ENCODE results near the gene MYBBP1A. TPM values are rescaled to one million over a fixed set of nuclear protein-coding genes. Genes with fewer than 3 reads are reported as not detected.

The MYBBP1A gene
- total RNA-seq, 1 experiment from 2014 or later, result 123 TPM

DNA sequence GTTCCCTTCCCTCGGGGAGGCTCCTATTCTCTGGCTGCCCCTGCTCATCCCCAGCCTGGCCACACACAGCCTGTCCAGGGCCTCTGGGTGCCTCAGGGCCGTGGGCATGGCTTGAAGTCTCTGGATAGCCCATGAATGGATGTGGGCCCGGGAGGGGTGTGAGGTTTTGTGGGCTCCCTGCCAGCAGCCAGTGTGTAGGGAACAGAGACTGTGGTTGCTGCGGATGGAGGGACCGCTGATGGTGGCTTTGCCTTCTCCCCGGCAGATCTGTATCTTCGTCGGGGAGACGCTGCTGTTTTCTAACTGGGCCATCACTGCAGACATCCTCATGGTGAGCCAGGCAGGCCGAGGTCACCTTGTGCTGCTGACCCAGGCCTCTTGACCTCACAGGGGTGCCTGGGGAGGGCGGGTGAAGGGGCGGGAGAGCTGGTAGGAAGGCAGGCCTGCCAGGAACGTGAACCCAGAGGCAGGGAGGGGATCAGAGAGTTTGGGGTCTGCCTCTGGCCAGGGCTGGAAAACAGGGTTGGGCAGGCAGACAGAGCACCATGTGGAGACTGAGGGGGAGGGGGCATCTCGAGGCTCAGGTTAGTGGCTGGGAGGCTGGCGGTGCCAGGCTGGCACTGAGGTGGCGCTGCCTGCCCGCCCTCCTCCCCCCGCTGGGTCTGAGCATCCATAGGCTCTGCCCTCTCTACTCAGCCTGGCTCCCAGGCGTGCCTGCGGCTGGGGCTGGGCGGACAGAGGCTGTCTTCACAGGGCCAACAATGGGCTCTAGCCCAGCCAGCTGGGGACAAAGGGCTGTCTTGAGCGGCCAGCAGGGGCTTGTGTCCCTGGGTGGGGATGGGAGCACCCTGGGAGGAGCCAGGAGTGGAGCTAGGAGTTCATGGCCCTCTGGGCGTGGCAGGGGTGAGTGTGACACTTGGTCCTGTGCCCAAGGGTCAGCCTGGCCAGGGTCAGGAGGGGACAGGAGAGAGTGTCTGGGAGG is 21.4 kb downstream of the MYBBP1A start:
- intact Hi-C loops (cut with micrococcal nuclease), result no loop called here
- ChIA-PET CTCF (no interaction called here), POLR2A (interaction anchor here (0.6 kb wide), 1 partner anchor 348 kb away, joined by 3 read pairs; no protein-coding TSS in a partner anchor)
- Mint-ChIP-seq H3K27ac (ENCODE audit: low read depth, unreplicated experiment) (no peak overlapping the region), H3K4me3 (ENCODE audit: unreplicated experiment) (no peak overlapping the region), H3K4me1 (ENCODE audit: insufficient read depth, unreplicated experiment) (peaks cover 5% of the 10 kb centered on the region), H3K27me3 (ENCODE audit: insufficient read depth, unreplicated experiment) (peaks cover 28% of the 10 kb centered on the region), H3K9me3 (ENCODE audit: unreplicated experiment) (no peaks in the 10 kb centered on the region), H3K36me3 (ENCODE audit: insufficient read depth, unreplicated experiment) (peaks cover 42% of the 10 kb centered on the region)
- peak; percentile 27 for DNase-seq (ENCODE audit: unreplicated experiment)
- no TSS peak for BruUV-seq (replicated peaks)
- TF ChIP-seq, protein P1, sequence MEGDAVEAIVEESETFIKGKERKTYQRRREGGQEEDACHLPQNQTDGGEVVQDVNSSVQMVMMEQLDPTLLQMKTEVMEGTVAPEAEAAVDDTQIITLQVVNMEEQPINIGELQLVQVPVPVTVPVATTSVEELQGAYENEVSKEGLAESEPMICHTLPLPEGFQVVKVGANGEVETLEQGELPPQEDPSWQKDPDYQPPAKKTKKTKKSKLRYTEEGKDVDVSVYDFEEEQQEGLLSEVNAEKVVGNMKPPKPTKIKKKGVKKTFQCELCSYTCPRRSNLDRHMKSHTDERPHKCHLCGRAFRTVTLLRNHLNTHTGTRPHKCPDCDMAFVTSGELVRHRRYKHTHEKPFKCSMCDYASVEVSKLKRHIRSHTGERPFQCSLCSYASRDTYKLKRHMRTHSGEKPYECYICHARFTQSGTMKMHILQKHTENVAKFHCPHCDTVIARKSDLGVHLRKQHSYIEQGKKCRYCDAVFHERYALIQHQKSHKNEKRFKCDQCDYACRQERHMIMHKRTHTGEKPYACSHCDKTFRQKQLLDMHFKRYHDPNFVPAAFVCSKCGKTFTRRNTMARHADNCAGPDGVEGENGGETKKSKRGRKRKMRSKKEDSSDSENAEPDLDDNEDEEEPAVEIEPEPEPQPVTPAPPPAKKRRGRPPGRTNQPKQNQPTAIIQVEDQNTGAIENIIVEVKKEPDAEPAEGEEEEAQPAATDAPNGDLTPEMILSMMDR (IDR thresholded peaks at IDR 0.05; ENCODE audit: unreplicated experiment), result no peak

DNA sequence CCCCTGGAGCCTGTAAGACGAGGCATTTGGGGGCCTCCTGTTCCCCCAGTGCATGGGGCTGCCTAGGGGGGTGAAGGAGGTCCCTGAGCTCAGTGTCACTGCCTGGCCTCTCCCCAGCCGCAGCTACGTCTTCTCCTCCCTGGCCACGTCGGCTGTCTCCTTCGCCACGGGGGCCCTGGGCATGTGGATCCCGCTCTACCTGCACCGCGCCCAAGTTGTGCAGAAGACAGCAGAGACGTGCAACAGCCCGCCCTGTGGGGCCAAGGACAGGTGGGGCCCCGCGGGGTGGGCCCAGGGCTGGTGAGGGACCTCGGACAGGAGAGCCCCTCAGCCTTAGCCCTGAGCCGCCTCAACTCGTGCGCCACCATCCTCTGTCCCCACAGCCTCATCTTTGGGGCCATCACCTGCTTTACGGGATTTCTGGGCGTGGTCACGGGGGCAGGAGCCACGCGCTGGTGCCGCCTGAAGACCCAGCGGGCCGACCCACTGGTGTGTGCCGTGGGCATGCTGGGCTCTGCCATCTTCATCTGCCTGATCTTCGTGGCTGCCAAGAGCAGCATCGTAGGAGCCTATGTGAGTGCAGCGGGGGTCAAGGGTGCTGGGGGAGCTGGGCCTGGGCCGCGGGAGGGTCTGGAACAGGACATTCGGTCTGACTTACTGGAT is 22.2 kb downstream of the MYBBP1A start:
- Mint-ChIP-seq H3K36me3 (ENCODE audit: insufficient read depth, unreplicated experiment) (peaks cover 39% of the 10 kb centered on the region), H3K27ac (ENCODE audit: low read depth, unreplicated experiment) (no peak overlapping the region), H3K9me3 (ENCODE audit: unreplicated experiment) (no peaks in the 10 kb centered on the region), H3K4me1 (ENCODE audit: insufficient read depth, unreplicated experiment) (peaks cover 5% of the 10 kb centered on the region), H3K27me3 (ENCODE audit: insufficient read depth, unreplicated experiment) (peaks cover 28% of the 10 kb centered on the region), H3K4me3 (ENCODE audit: unreplicated experiment) (no peak overlapping the region)
- TF ChIP-seq, protein P1 (IDR thresholded peaks at IDR 0.05; ENCODE audit: unreplicated experiment), result no peak
- ChIA-PET CTCF (interaction anchor here (0.6 kb wide), 1 partner anchor 530 kb away, joined by 3 read pairs; no protein-coding TSS in a partner anchor), POLR2A (no interaction called here)
- no TSS peak for BruUV-seq (replicated peaks)
- intact Hi-C loops (cut with micrococcal nuclease), result no loop called here
- DNase-seq (ENCODE audit: unreplicated experiment), result no peak

DNA sequence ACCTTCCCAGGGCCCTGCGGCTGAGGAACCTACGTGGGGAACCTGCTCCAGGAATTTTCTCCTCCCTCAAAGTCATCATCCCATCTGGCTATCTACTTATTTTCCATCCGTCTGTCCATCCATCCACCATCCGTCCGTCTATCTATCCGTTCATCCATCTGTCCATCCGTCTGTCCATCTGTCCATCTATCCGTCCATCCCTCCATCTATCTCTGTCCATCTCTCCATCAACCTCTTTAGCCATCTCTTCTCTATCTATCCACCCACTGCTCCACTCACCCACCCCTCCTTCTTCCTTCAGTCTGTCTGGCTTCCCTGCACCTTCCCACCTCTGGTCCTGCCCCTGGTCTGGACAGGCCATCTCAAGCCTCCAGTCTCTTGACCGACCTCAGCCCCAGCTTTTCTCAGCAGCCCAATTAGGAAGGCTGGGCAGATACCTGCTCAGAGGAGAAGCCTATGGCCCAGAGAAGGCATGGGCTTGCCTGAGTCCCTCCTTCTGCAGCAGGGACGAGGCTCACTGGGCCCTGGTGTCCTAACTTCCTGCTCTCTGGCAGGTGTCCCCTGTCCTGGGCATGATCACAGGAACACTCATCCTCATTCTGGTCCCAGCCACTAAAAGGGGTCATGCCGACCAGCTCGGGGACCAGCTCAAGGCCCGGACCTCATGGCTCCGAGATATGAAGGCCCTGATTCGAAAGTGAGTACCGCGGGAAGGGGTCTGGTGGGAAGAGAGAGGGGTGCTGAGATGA is 23.0 kb downstream of the MYBBP1A start:
- Mint-ChIP-seq H3K27me3 (ENCODE audit: insufficient read depth, unreplicated experiment) (peaks cover 36% of the 10 kb centered on the region), H3K36me3 (ENCODE audit: insufficient read depth, unreplicated experiment) (peaks cover 39% of the 10 kb centered on the region), H3K4me1 (ENCODE audit: insufficient read depth, unreplicated experiment) (peaks cover 5% of the 10 kb centered on the region), H3K4me3 (ENCODE audit: unreplicated experiment) (no peak overlapping the region), H3K27ac (ENCODE audit: low read depth, unreplicated experiment) (no peak overlapping the region), H3K9me3 (ENCODE audit: unreplicated experiment) (no peaks in the 10 kb centered on the region)
- POLR2A ChIA-PET, result no interaction called here
- DNase-seq (ENCODE audit: unreplicated experiment), result peak; percentile 5
- intact Hi-C loops (cut with micrococcal nuclease), result no loop called here
- no TSS peak for BruUV-seq (replicated peaks)
- TF ChIP-seq, protein P1 (IDR thresholded peaks at IDR 0.05; ENCODE audit: unreplicated experiment), result no peak
- CTCF ChIA-PET, result interaction anchor here (0.6 kb wide), 1 partner anchor 531 kb away, joined by 3 read pairs; no protein-coding TSS in a partner anchor

Measured in MCF 10A (cell line).